Measurements from ENCODE around the gene ALKBH5. TPM values are rescaled to one million over a fixed set of nuclear protein-coding genes. Genes with fewer than 3 reads are reported as not detected.

Gene ALKBH5
- total RNA-seq, 1 donor from 2014 or later, result 48.7 TPM

DNA sequence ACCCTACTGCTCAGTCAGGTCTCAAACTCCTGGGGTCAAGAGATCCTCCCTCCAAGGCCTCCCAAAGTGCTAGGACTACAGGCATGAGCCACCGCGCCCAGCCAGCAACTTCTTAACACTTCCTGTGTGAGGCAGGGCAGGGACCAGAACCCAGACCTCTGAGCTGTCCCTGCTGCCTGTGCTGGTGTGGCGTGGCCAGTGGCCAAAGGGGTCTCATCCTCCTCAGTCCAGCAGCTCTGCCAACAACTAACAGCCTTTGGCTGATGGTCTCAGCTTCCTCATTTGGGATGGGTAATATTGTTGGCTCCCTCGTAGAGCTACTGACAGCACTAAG lies 40.4 kb downstream of the ALKBH5 start:
- no peak for DNase-seq

- peak; percentile 49 for DNase-seq
Observed at GRCh38 chr17:18224387-18225120, 40.9 kb downstream of the ALKBH5 start.

GRCh38 chr17:18225121-18225641 lies 41.6 kb downstream of the ALKBH5 start, which contains the start of gene LLGL1:
LLGL1 (plus strand) TSS chr17:18225635; CDS start chr17:18225683, 48 bp downstream.
- peak; percentile 93 for DNase-seq

DNA sequence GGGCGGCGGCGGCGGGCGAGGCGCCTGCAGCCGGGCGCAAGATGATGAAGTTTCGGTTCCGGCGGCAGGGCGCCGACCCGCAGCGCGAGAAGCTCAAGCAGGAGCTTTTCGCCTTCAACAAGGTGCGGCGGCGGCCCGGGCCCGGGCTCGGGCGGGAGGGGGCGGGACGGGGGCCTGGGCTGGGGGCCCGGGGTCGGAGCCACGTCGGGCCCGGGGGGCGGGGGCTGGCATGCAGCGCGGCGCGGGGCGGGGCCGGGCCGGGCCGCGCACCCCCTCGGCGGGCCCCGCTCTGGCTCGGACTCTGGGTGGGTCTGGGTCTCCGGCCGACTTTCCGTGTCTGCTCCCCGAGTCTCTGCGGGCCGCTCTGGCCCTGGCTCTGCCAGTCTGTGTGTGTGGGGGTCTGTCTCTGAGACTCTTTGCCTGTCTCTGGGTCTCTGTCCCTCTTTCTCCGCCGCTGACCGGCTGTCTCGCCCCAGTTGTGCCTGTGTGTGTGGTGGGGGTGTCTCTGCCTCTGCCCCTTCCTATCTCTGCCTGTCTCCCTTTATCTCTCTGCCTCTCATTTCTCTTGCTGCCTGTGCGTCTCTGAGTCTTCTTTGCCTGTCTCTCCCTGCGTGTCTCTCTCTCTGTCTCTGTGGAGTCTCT lies 42.1 kb downstream of the ALKBH5 start:
- DNase-seq, result no peak

- DNase-seq, result no peak
Observed at GRCh38 chr17:18226284-18226945, 42.8 kb downstream of the ALKBH5 start.

- DNase-seq, result no peak
Observed at GRCh38 chr17:18227635-18228034, 44.0 kb downstream of the ALKBH5 start.

DNA sequence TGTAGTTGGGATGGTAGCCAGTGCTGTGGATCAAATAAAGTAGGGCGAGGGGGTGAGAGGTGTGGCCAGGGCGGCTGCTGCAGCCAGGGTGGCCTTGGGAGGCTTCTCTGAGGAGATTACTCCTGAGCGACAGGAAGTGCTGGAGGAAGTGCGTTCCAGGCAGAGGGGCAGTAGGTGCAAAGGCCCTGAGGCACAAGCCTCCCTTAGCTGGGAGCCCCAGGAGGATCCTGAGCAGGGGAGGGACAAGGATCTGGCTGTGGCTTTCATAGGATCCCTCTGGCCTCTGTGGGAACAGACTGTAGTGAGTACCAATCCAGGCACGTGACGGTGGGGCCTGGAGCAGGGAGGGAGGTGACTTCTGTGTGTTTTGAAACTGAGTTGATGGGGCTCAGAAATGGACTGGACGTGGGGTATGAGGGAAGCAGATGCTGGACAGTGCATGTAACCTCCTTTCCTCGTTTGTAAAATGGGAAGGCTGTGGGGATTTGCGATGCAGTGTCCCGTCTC lies 44.6 kb downstream of the ALKBH5 start:
- no peak for DNase-seq

- no peak for DNase-seq
Observed at GRCh38 chr17:18229254-18229653, 45.6 kb downstream of the ALKBH5 start.

DNA sequence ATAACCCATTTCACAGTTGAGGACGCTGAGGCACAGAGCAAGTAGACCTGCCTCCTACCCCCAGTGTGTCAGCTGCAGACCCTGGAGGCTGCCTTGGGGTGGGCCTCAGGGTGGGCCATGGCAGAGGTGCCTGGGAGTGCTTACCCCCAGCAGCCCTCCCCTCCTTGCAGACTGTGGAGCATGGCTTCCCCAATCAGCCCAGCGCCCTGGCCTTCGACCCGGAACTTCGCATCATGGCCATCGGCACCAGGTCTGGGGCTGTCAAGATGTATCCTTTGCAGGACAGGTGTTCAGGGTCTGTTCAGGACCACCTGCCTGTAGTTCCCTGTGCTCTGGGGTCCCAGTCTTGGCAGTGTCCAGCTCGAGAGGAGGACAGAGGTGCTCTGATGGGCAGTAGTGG lies 46.1 kb downstream of the ALKBH5 start:
- DNase-seq, result no peak

GRCh38 chr17:18230288-18231141 lies 46.9 kb downstream of the ALKBH5 start:
- no peak for DNase-seq

DNA sequence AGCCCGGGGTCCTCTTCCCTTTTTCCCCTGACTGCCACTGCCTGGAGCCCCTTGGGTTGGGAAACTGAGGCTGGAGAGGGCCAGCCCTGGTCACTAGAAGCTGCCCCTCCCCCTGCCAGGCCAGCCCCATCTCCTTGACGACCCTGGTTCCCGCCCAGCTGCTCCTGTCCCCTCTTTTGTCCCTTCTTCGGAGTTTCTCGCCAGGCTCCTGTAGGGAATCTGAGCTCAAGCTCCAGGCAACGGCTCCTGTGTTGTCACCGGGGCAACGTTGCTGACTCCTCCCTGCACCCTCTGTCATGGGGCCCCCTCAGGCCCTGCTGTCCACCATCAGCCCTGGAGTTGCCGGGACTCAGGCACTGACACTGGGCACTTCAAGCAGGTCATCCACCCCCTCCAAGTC lies 47.5 kb downstream of the ALKBH5 start:
- no peak for DNase-seq

DNA sequence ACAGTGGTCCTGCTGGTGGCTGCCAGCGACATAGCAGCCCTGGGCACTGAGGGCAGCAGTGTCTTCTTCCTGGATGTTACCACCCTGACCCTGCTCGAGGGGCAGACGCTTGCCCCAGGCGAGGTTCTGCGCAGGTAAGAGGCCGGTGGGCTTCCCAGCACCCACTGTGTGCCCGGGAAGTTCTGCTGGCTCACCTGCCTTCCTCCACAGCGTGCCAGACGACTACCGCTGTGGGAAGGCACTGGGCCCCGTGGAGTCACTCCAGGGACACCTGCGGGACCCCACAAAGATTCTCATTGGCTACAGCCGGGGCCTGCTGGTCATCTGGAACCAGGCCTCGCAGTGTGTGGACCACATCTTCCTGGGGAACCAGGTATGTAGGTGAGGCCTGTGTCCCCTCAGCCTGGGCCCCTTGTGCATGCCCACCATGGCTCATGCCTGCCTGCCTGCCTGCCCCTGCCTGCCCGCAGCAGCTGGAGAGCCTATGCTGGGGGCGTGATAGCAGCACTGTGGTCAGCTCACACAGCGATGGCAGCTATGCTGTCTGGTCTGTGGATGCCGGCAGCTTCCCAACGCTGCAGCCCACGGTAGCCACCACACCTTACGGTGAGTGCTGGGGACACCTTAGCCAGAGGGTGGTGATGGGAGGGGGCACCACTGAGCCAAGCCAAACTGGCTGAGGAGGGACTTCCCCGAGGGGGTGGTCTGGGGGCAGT lies 50.3 kb downstream of the ALKBH5 start:
- DNase-seq, result no peak

DNA sequence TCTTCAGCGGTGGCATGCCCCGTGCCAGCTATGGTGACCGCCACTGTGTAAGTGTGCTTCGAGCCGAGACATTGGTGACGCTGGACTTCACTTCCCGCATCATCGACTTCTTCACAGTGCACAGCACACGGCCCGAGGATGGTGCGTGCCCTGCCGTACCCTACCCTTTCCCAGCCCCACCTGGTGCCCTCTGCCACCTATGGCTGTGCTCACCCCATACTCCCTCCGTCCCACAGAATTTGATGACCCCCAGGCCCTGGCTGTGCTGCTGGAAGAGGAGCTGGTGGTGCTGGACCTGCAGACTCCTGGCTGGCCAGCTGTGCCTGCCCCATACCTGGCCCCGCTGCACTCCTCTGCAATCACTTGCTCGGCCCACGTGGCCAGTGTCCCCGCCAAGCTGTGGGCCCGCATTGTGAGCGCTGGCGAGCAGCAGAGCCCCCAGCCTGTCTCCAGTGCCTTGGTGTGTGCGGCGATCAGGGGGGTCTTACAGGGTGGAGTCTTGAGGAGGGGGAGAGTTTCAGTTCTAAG lies 51.3 kb downstream of the ALKBH5 start:
- no peak for DNase-seq

DNA sequence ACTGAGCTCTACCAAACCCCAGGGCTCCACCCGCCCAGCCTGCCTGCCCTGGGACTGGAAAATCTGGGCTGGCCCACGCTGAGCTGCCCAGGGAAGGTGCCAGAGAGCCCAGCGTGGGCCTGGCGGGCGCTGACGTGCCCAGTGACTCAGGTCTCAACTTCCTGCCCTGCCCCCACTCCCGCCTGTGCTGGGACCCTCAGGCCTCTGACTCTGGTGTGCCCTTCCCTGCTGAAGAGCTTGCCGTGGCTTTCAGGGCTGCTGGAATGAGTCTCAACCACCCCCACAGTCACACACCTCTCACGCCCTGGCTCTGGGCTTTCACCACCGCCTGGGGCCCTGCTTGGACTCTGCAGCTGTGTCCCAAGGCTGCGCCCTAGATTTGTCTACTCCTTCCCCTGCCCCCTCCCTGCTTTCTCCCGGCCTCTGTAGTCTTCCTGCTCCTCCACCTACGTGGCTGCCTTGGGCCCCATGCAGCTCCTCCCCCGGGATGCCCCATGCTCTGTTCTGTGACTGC lies 52.2 kb downstream of the ALKBH5 start:
- DNase-seq, result no peak

DNA sequence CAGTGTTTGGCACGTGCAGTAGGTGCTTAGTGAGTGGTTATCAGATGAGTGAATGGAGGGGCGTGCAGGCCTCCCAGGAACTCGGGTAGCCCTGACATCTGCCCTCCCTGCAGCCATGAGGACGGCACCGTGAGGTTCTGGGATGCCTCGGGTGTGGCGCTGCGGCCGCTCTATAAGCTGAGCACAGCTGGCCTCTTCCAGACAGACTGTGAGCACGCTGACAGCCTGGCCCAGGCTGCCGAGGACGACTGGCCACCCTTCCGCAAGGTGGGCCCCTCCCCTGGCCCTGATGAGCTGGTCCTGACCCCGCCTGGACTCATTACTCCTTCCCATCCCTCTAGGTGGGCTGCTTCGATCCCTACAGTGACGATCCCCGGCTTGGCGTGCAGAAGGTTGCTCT lies 52.9 kb downstream of the ALKBH5 start:
- DNase-seq, result no peak

DNA sequence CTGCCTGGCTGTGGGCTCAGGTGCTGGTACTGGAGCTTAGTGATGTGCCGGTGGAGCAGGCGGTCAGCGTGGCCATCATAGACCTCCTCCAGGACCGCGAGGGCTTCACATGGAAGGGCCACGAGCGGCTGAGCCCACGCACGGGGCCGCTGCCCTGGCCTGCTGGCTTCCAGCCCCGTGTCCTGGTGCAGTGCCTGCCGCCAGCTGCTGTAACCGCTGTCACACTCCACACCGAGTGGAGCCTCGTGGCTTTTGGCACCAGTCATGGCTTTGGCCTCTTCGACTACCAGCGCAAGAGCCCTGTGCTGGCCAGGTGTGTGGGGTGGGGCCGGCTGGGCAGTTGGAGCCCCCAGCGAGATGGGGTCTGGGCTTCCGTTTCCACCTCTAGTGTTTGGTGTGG lies 53.8 kb downstream of the ALKBH5 start:
- DNase-seq, result no peak

DNA sequence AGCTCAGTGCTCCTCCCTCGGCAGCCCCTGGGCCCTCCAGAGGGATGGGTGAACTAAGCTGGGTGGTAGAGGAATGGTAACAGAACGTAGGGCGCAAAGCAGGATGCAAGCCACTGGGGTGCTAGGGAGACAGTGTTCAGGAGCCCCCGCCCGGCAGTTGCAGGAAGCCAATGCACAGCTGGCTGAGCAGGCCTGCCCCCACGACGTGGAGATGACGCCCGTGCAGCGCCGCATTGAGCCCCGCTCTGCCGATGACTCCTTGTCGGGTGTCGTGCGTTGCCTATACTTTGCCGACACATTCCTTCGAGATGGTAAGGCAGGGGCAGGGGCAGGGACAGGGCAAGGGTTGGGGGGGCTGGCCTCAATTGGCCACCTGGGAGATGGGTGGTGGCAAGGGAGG lies 54.7 kb downstream of the ALKBH5 start:
- no peak for DNase-seq

- no peak for DNase-seq
Observed at GRCh38 chr17:18240449-18240848, 56.8 kb downstream of the ALKBH5 start.

- no peak for DNase-seq
Observed at GRCh38 chr17:18241229-18241871, 57.7 kb downstream of the ALKBH5 start.

DNA sequence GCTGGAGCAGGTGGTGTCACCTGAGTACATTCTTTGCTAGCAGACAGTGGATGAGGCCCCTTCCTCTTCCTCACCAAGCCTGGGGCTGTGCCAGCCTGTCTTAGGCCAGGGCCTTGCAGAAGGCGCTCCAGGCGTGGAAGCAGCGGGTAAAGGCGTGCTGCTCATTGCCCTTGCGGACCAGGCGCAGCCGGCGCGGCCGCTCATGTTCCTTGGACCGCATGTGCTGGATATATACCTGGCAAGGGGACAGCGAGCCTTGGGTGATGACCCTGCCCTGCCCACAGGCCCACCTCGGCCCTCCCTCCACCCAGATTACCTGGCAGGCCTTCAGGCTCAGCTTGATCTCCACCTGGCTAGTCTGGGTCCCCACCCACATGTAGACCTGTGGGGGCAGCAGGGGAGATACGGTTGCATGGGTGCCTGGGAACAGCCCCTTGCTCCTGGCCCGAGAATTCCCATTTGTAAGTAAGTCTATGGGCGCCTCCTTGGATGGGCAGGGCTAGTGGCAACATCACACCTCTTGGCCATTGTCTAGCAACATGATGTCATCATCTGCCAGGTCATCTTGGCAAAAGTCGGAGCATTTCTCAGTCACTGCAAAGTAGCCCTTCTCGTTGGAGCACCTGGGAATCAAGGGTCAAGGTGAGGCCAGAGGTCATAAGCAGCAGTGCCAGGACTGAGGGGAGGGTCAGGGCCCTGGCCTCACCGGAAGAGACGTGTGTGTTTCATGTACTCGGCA lies 61.6 kb downstream of the ALKBH5 start:
- DNase-seq, result no peak
